LNCAP (cell line): ENCODE measurements around the gene GBE1.

Experiments
- CTCF ChIP-seq: fragments of 450-650 bp; IDR thresholded peaks from 2 replicates; pipeline ENCODE4 v1.5.1; 2017; ENCODE audit warnings: mild to moderate bottlenecking

Gene GBE1

DNA sequence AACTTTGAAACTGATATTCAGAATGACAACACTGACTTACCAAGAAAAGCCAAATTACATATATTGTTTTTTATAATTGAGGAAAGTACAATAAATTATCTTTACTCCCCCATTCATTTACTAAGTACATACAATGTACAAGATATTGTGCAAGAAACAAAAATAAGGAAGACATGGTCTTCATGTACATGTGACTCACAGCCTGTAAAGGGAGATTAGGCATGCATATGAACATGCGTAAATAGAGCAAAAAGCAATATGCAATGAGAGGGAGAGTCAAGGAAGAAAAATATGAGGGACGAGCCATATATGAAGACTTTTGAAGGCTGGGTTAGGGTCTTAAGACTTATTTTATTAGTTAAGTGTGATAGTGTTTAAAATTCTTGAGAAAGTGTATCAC is 258.4 kb downstream of the GBE1 start:
- TF ChIP-seq CTCF: no peak

DNA sequence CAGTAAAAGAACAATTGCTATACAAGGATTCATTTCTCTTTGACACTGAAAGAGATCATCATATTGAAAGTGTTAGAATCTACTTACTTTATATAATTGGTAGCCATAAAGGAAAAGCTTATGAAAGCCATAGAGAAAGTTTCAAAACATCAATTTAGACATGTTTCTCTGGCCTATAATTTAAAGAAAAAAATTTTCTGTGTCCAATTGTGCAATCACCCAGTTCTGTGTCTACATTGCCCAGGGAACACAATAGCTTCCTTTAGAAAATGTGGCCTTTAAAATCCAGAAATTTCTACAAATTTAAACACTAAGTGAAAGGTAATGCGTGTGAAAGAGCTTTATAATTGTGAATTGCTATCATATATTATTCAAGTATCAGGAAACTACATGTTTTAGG is 259.2 kb downstream of the GBE1 start:
- no peak for TF ChIP-seq CTCF

DNA sequence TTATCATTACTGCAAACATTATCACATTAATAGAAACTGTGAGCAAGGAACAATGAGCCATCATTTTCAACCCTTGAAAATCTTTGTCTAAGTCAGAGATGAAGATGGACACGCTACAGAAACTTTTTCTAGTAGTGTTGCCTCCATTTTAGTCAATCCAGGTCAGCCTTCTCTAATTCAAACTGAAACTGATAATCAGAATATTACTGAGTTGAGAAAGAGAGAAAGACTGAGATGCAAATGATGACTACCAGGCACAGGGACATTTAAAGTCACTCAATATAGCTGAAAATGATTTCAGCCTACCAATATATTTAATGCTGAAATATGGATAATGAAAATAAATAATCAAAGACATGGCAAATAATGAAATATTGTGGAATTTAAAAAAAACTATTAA is 261.4 kb downstream of the GBE1 start:
- no peak for TF ChIP-seq CTCF

GRCh38 chr3:81497572-81498251 is 263.7 kb downstream of the GBE1 start:
- TF ChIP-seq CTCF: no peak

DNA sequence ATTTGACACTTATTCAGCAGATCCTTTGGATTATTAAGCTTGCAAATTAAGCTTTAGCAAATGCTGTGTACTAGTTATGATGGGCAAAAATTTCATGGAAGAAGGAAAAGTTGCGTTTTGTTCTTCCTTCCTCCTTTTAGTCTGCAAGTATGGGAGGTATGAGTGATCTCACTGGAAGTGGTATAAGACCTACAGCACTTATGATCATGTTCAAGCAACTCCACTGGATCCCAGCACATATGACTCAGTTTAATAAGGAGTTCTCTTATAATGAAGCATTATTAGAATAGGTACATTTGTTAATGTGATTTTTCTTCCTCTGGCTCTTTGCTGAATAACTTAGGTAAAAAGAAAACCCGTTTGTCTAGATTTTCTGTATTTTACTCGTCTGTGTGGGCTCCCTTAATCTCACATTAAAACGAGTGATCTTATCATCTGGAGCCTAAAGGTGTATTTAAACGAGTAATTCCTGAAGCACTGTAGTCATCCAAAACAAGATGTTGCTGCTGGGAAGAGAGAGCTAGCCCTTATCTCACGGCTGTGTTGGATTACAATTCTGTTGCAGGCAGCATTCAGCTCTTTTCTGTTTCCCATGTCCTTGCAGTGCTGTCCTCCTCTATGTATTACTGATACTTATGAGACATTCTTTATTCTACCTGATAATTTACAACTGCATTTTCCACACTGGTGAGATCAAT is 264.9 kb downstream of the GBE1 start:
- TF ChIP-seq CTCF: no peak

GRCh38 chr3:81492040-81492439 is 269.4 kb downstream of the GBE1 start:
- no peak for TF ChIP-seq CTCF

DNA sequence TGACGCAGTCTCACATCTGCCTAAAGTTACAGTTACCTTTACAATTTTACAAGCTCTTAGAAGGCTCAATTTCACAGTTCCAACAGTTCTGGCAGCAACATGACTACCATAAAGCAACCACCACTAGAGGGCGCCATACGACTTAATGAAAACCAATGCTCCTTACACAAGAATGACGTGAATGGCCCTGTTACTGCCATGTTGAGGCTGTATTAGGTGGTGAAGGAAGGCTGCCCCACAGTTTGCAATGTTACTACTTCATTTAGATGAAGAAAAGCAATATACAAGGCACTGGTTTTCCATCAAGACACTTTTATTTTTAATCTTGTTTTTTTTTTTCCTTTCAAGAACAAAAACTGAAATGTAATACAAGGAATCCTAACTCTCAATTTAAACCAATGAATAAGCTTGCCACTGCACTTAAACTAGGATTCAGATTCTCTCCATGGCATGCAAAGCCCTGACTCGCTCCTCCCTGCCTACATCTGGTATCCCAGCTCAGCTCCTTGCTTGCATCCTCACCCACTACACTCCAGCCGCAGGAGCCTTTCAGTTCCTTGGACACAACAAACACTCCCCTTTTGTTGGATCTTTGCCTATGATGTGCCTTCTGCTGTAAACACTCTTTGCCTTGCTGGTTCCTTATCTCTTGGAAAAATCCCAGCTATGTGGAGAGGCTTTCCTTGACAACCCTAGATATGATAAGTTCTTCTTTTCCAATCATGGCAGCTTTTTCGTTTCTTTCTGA is 270.7 kb downstream of the GBE1 start:
- peak; percentile 78 for TF ChIP-seq CTCF
